OCI-LY7 (cell line): Measurements from ENCODE around the gene MALSU1. TPM values are rescaled to one million over a fixed set of nuclear protein-coding genes. Genes with fewer than 3 reads are reported as not detected.

ENCODE experiments used
- BruUV-seq: library from RNA; stranded (reverse); fragments of 400-500 nt; replicated peaks from 2 replicates; lab custom pipeline; 2021; lab: Mats Ljungman, UMichigan
- CTCF ChIA-PET: fragments of 300-600 bp; sonication (Branson Sonifier 250); formaldehyde crosslinking; loops from one replicate; lab custom pipeline; 2022; ENCODE audit warnings: antibody characterized with exemption; ENCODE audit not compliant: unreplicated experiment; lab: Charles Lee
- POLR2A ChIA-PET: fragments of 300-600 bp; sonication (Branson Sonifier 250); formaldehyde crosslinking; loops from one replicate; lab custom pipeline; 2022; ENCODE audit warnings: antibody characterized with exemption; lab: Charles Lee
- DNase-seq: peaks from one replicate; pipeline ENCODE4 v3.0.0-alpha.2; 2015; ENCODE audit warnings: low spot score
- H2AFZ ChIP-seq: fragments of 200-600 bp; sonication (generic), shearing (Covaris generic); 2 replicates; pipeline ENCODE4 v1.6.1; 2014; ENCODE audit warnings: mild to moderate bottlenecking, antibody characterized with exemption, low read length, moderate library complexity
- H3K27ac ChIP-seq: fragments of 200-600 bp; sonication (generic); 2 replicates; pipeline ENCODE4 v1.5.1; 2014; ENCODE audit warnings: mixed run types, low read depth, mild to moderate bottlenecking, moderate library complexity, low read length, inconsistent platforms; ENCODE audit not compliant: poor library complexity, severe bottlenecking
- H3K36me3 ChIP-seq: fragments of 200-600 bp; sonication (generic); 2 replicates; pipeline ENCODE4 v1.6.1; 2014; ENCODE audit warnings: mild to moderate bottlenecking, antibody characterized with exemption, low read length, moderate library complexity, mixed read lengths; ENCODE audit not compliant: insufficient read depth
- H3K4me1 ChIP-seq: fragments of 200-600 bp; sonication (generic); 2 replicates; pipeline ENCODE4 v1.5.1; 2014; ENCODE audit warnings: mild to moderate bottlenecking, low read length; ENCODE audit not compliant: insufficient read depth, poor library complexity, severe bottlenecking
- H3K4me2 ChIP-seq: fragments of 200-600 bp; sonication (generic); 2 replicates; pipeline ENCODE4 v1.6.1; 2014; ENCODE audit warnings: mild to moderate bottlenecking, low read length
- H3K4me3 ChIP-seq: fragments of 200-600 bp; sonication (generic); 2 replicates; pipeline ENCODE4 v1.5.1; 2014; ENCODE audit warnings: mild to moderate bottlenecking, low read depth, low read length; ENCODE audit not compliant: poor library complexity, severe bottlenecking
- H3K79me2 ChIP-seq: fragments of 200-600 bp; sonication (generic); 2 replicates; pipeline ENCODE4 v1.6.1; 2016; ENCODE audit warnings: low read depth, mild to moderate bottlenecking, low read length, moderate library complexity, mixed read lengths; ENCODE audit not compliant: insufficient read depth
- H3K9me2 ChIP-seq: fragments of 200-600 bp; sonication (generic); 2 replicates; pipeline ENCODE4 v1.6.1; 2016; ENCODE audit warnings: mild to moderate bottlenecking, low read length, mixed read lengths; ENCODE audit not compliant: insufficient read depth
- H3K9me3 ChIP-seq: fragments of 200-600 bp; sonication (generic); 2 replicates; pipeline ENCODE4 v1.6.1; 2014; ENCODE audit warnings: mild to moderate bottlenecking, mixed run types, low read length, mixed read lengths
- H4K20me1 ChIP-seq: fragments of 200-600 bp; sonication (generic); 2 replicates; pipeline ENCODE4 v1.6.1; 2014; ENCODE audit warnings: mild to moderate bottlenecking, antibody characterized with exemption, low read length, moderate library complexity, mixed read lengths; ENCODE audit not compliant: insufficient read depth
- EZH2phosphoT487 ChIP-seq: fragments of 200-600 bp; sonication (generic); IDR thresholded peaks from 2 replicates; pipeline ENCODE4 v1.6.1; 2018; ENCODE audit warnings: low read depth, borderline replicate concordance, mild to moderate bottlenecking, mixed run types, antibody characterized with exemption, low read length, moderate library complexity, mixed read lengths
- intact Hi-C: fragments of 100-400 bp; cut with micrococcal nuclease; formaldehyde crosslinking; loops from one replicate; pipeline ENCODE4 v1.10.0; 2022; ENCODE audit not compliant: unreplicated experiment
- total RNA-seq, 2 experiments: library from RNA; depleted of rRNA in 1 of 2; stranded (reverse); fragments of >200 nt in 1 of 2; shearing (Covaris generic) in 1 of 2; gene quantifications; 2 replicates each; pipeline ENCODE4 v1.2.3, GENCODE V29; 2014 to 2022
- TF ChIP-seq, protein P1 (sequence below): fragments of 200-600 bp; sonication (generic); conservative IDR thresholded peaks from 2 replicates; pipeline ENCODE4 v1.5.1; 2014; ENCODE audit warnings: mild to moderate bottlenecking, antibody characterized with exemption, low read length, moderate library complexity, mixed read lengths

Gene MALSU1
- total RNA-seq, 2 experiments from 2014 or later = 66.4 to 107 TPM

GRCh38 chr7:23276376-23276775, 22.8 kb upstream of the MALSU1 start:
- Histone ChIP-seq H3K9me2 (no peaks in the 10 kb centered on the region), H3K4me1 (peaks cover 15% of the 10 kb centered on the region), H2AFZ (peak overlapping the region; percentile 64; the same call in 1 of the 2 replicates), H4K20me1 (no peaks in the 10 kb centered on the region), H3K9me3 (no peaks in the 10 kb centered on the region), H3K4me3 (no peak overlapping the region), H3K79me2 (no peaks in the 10 kb centered on the region), H3K27ac (no peak overlapping the region), H3K36me3 (no peaks in the 10 kb centered on the region), H3K4me2 (no peak overlapping the region)
- POLR2A ChIA-PET = no interaction called here
- CTCF ChIA-PET = interaction anchor here (0.9 kb wide), 1 partner anchor 264 kb away, joined by 3 read pairs; no protein-coding TSS in a partner anchor
- peak; percentile 47 for DNase-seq
- intact Hi-C loops = loop anchor here (5.0 kb wide), 4 partner anchors 81 to 436 kb away; partner anchors contain the start of genes IGF2BP3 and STK31
- BruUV-seq = no TSS peak
- TF ChIP-seq EZH2phosphoT487 = no peak
- TF ChIP-seq, protein P1, sequence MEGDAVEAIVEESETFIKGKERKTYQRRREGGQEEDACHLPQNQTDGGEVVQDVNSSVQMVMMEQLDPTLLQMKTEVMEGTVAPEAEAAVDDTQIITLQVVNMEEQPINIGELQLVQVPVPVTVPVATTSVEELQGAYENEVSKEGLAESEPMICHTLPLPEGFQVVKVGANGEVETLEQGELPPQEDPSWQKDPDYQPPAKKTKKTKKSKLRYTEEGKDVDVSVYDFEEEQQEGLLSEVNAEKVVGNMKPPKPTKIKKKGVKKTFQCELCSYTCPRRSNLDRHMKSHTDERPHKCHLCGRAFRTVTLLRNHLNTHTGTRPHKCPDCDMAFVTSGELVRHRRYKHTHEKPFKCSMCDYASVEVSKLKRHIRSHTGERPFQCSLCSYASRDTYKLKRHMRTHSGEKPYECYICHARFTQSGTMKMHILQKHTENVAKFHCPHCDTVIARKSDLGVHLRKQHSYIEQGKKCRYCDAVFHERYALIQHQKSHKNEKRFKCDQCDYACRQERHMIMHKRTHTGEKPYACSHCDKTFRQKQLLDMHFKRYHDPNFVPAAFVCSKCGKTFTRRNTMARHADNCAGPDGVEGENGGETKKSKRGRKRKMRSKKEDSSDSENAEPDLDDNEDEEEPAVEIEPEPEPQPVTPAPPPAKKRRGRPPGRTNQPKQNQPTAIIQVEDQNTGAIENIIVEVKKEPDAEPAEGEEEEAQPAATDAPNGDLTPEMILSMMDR = peak; percentile 77

GRCh38 chr7:23276947-23277346, 22.2 kb upstream of the MALSU1 start:
- Histone ChIP-seq H3K4me2 (no peak overlapping the region), H3K9me2 (no peaks in the 10 kb centered on the region), H3K4me3 (no peak overlapping the region), H4K20me1 (no peaks in the 10 kb centered on the region), H2AFZ (peak overlapping the region; percentile 64; the same call in 1 of the 2 replicates), H3K27ac (no peak overlapping the region), H3K36me3 (no peaks in the 10 kb centered on the region), H3K4me1 (peaks cover 15% of the 10 kb centered on the region), H3K79me2 (no peaks in the 10 kb centered on the region), H3K9me3 (no peaks in the 10 kb centered on the region)
- CTCF ChIA-PET = interaction anchor here (0.6 to 0.9 kb wide), 2 partner anchors 81 to 264 kb away, joined by 3 to 4 read pairs; no protein-coding TSS in a partner anchor
- no TSS peak for BruUV-seq
- intact Hi-C loops = loop anchor here (5.0 kb wide), 4 partner anchors 80 to 435 kb away; partner anchors contain the start of genes IGF2BP3 and STK31
- POLR2A ChIA-PET = no interaction called here
- no peak for TF ChIP-seq EZH2phosphoT487
- TF ChIP-seq, protein P1 = no peak
- DNase-seq = no peak

GRCh38 chr7:23277359-23277989, 21.7 kb upstream of the MALSU1 start:
- no peaks in the 10 kb centered on the region for H3K9me3 ChIP-seq
- no peaks in the 10 kb centered on the region for H4K20me1 ChIP-seq
- H2AFZ ChIP-seq = peak overlapping the region; percentile 64; the same call in 1 of the 2 replicates
- H3K27ac ChIP-seq = no peak overlapping the region
- peak; percentile 82 for DNase-seq
- POLR2A ChIA-PET = no interaction called here
- H3K4me1 ChIP-seq = peaks cover 15% of the 10 kb centered on the region
- CTCF ChIA-PET = interaction anchor here (0.6 to 0.9 kb wide), 2 partner anchors 81 to 263 kb away, joined by 3 to 4 read pairs; no protein-coding TSS in a partner anchor
- no peaks in the 10 kb centered on the region for H3K36me3 ChIP-seq
- no peak overlapping the region for H3K4me3 ChIP-seq
- no peak for TF ChIP-seq EZH2phosphoT487
- TF ChIP-seq, protein P1 = peak; percentile 92
- no peak overlapping the region for H3K4me2 ChIP-seq
- no peaks in the 10 kb centered on the region for H3K79me2 ChIP-seq
- H3K9me2 ChIP-seq = no peaks in the 10 kb centered on the region
- BruUV-seq = no TSS peak
- intact Hi-C loops = loop anchor here (5.0 kb wide), 4 partner anchors 80 to 435 kb away; partner anchors contain the start of genes IGF2BP3 and STK31
